Measurements from ENCODE around the gene CD248.

Gene CD248

GRCh38 chr11:66340596-66341501 lies 24.0 kb upstream of the CD248 start:
- Histone ChIP-seq H3K9me2 (replicated peaks; ENCODE audit: insufficient read depth, low read length) (no peaks in the 10 kb centered on the region), H3K4me3 (ENCODE audit: insufficient read depth, low read length, poor library complexity, severe bottlenecking) (no peak overlapping the region), H3K27ac (ENCODE audit: low read depth, low read length) (no peak overlapping the region), H3K9ac (ENCODE audit: low read length) (no peak overlapping the region), H2AFZ (ENCODE audit: low read depth, low read length, severe bottlenecking) (no peak overlapping the region), H3K9me3 (ENCODE audit: insufficient read depth, low read length) (no peaks in the 10 kb centered on the region), H3K27me3 (ENCODE audit: low read length) (no peaks in the 10 kb centered on the region), H3K36me3 (ENCODE audit: low read length) (no peaks in the 10 kb centered on the region), H4K20me1 (ENCODE audit: low read depth, low read length) (no peaks in the 10 kb centered on the region), H3F3A (ENCODE audit: insufficient read depth) (peaks cover 7% of the 10 kb centered on the region), H3K4me2 (ENCODE audit: low read depth, low read length, poor library complexity, severe bottlenecking) (no peak overlapping the region), H3K79me2 (ENCODE audit: insufficient read depth, low read length) (peaks cover 17% of the 10 kb centered on the region)
- no peak for TF ChIP-seq EZH2phosphoT487 (conservative IDR thresholded peaks at IDR 0.05; ENCODE audit: low read length)
- TF ChIP-seq, protein P1, sequence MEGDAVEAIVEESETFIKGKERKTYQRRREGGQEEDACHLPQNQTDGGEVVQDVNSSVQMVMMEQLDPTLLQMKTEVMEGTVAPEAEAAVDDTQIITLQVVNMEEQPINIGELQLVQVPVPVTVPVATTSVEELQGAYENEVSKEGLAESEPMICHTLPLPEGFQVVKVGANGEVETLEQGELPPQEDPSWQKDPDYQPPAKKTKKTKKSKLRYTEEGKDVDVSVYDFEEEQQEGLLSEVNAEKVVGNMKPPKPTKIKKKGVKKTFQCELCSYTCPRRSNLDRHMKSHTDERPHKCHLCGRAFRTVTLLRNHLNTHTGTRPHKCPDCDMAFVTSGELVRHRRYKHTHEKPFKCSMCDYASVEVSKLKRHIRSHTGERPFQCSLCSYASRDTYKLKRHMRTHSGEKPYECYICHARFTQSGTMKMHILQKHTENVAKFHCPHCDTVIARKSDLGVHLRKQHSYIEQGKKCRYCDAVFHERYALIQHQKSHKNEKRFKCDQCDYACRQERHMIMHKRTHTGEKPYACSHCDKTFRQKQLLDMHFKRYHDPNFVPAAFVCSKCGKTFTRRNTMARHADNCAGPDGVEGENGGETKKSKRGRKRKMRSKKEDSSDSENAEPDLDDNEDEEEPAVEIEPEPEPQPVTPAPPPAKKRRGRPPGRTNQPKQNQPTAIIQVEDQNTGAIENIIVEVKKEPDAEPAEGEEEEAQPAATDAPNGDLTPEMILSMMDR (IDR thresholded peaks at IDR 0.05; ENCODE audit: insufficient read depth, low read length, poor library complexity, severe bottlenecking): no peak

DNA sequence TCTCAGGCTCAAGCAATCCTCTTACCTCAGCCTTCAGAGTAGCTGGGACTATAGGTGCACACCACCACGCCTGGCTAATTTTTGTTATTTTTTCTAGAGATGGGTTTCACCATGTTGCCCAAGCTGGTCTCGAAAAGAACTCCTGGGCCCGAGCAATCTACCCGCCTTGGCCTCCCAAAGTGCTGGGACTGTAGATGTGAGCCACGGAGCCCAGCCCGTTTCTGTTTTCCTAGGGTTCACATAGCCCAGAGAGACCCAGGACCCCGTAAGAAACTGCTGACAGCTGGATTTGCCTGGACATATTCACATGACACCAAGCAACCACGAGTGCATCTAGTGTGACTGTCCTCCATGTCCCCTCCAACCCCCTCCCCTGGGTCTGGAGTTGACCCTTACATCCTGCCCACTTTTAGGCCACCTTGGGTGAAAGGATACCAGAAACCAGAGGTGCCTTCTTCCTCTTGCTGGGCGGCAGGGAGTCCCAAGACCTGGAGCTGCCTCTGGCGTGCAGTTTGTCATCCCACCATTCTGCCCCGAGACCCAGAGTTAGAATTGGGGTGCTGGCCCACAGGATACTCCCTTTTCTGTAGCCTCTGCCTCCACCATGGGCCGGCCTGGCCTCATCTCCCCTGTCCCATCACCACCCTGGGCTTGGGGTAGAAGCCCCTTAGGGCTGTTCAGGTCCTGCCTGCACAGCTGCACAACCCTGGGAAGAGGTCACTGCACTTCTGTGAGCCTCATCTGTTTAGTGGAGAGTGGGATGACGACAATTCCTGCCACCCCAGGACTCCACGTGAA lies 23.0 kb upstream of the CD248 start:
- no peak overlapping the region for H2AFZ ChIP-seq (ENCODE audit: low read depth, low read length, severe bottlenecking)
- H3K9ac ChIP-seq (ENCODE audit: low read length): no peak overlapping the region
- H3F3A ChIP-seq (ENCODE audit: insufficient read depth): no peaks in the 10 kb centered on the region
- no peaks in the 10 kb centered on the region for H3K36me3 ChIP-seq (ENCODE audit: low read length)
- H3K27ac ChIP-seq (ENCODE audit: low read depth, low read length): no peak overlapping the region
- H3K27me3 ChIP-seq (ENCODE audit: low read length): no peaks in the 10 kb centered on the region
- no peak overlapping the region for H3K4me2 ChIP-seq (ENCODE audit: low read depth, low read length, poor library complexity, severe bottlenecking)
- TF ChIP-seq, protein P1 (IDR thresholded peaks at IDR 0.05; ENCODE audit: insufficient read depth, low read length, poor library complexity, severe bottlenecking): no peak
- TF ChIP-seq EZH2phosphoT487 (conservative IDR thresholded peaks at IDR 0.05; ENCODE audit: low read length): no peak
- H3K4me3 ChIP-seq (ENCODE audit: insufficient read depth, low read length, poor library complexity, severe bottlenecking): no peak overlapping the region
- H4K20me1 ChIP-seq (ENCODE audit: low read depth, low read length): no peaks in the 10 kb centered on the region
- H3K9me2 ChIP-seq (replicated peaks; ENCODE audit: insufficient read depth, low read length): no peaks in the 10 kb centered on the region
- no peaks in the 10 kb centered on the region for H3K9me3 ChIP-seq (ENCODE audit: insufficient read depth, low read length)
- peaks cover 17% of the 10 kb centered on the region for H3K79me2 ChIP-seq (ENCODE audit: insufficient read depth, low read length)

- TF ChIP-seq EZH2phosphoT487 (conservative IDR thresholded peaks at IDR 0.05; ENCODE audit: low read length): no peak
- TF ChIP-seq, protein P1 (IDR thresholded peaks at IDR 0.05; ENCODE audit: insufficient read depth, low read length, poor library complexity, severe bottlenecking): no peak
- no peaks in the 10 kb centered on the region for H4K20me1 ChIP-seq (ENCODE audit: low read depth, low read length)
- H3K9ac ChIP-seq (ENCODE audit: low read length): no peak overlapping the region
Measured at GRCh38 chr11:66339162-66339675, 22.4 kb upstream of the CD248 start.

More at GRCh38 chr11:66339162-66339675, 22.4 kb upstream of the CD248 start:
- Histone ChIP-seq H3K4me3 (ENCODE audit: insufficient read depth, low read length, poor library complexity, severe bottlenecking) (no peak overlapping the region), H3K79me2 (ENCODE audit: insufficient read depth, low read length) (peaks cover 11% of the 10 kb centered on the region), H3K4me2 (ENCODE audit: low read depth, low read length, poor library complexity, severe bottlenecking) (no peak overlapping the region), H3K9me3 (ENCODE audit: insufficient read depth, low read length) (no peaks in the 10 kb centered on the region), H3K27ac (ENCODE audit: low read depth, low read length) (no peak overlapping the region), H3K36me3 (ENCODE audit: low read length) (no peaks in the 10 kb centered on the region), H3K9me2 (replicated peaks; ENCODE audit: insufficient read depth, low read length) (no peaks in the 10 kb centered on the region), H3K27me3 (ENCODE audit: low read length) (no peaks in the 10 kb centered on the region), H2AFZ (ENCODE audit: low read depth, low read length, severe bottlenecking) (no peak overlapping the region), H3F3A (ENCODE audit: insufficient read depth) (no peaks in the 10 kb centered on the region)
